ENCODE data around the gene CCL2.
"Not testable (repeated sequence)": the region's sequence is repeated elsewhere in the genome, so short reads cannot be mapped to it uniquely, and the experiment has no call there.

Gene CCL2

DNA sequence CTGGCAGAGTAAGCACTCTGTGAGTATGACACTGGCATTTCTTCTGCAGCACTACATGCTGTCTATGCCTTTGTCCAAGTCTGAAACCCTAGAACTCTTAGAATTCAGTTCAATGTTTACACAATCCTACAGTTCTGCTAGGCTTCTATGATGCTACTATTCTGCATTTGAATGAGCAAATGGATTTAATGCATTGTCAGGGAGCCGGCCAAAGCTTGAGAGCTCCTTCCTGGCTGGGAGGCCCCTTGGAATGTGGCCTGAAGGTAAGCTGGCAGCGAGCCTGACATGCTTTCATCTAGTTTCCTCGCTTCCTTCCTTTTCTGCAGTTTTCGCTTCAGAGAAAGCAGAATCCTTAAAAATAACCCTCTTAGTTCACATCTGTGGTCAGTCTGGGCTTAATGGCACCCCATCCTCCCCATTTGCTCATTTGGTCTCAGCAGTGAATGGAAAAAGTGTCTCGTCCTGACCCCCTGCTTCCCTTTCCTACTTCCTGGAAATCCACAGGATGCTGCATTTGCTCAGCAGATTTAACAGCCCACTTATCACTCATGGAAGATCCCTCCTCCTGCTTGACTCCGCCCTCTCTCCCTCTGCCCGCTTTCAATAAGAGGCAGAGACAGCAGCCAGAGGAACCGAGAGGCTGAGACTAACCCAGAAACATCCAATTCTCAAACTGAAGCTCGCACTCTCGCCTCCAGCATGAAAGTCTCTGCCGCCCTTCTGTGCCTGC is at the start of gene CCL2:
Gene CCL2, plus strand, starts transcription at position 635 of the 730 bp plus-strand sequence. Its CDS starts 65 bp downstream, at position 700.
- in situ Hi-C loops (cut with MboI; ENCODE audit: low sequenced_read_pairs): loop anchor here (25.0 kb wide), 1 partner anchor 107 kb away; the partner anchor contains the start of genes CCL1 and CCL13

DNA sequence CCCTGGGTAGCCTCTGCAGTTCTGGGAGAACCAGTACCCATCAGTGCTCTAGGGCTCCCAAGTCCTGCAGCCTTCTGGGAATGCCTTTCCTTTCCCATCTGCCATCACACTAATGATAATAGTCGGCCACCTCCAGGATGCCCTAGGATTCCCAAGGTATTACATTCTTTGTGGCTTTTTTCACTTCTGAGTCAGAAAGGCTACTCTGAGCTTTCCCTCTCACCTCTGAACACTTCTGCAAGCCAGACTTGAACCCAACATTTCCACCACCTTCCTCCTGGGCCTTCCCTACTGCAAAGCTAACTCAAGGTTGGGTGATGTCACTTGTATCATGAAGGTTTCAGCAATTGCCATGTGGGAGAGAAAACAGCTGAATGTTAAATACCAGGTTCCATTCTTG is 49.7 kb upstream of the CCL2 start:
- in situ Hi-C loops (cut with MboI; ENCODE audit: low sequenced_read_pairs): no loop called here

DNA sequence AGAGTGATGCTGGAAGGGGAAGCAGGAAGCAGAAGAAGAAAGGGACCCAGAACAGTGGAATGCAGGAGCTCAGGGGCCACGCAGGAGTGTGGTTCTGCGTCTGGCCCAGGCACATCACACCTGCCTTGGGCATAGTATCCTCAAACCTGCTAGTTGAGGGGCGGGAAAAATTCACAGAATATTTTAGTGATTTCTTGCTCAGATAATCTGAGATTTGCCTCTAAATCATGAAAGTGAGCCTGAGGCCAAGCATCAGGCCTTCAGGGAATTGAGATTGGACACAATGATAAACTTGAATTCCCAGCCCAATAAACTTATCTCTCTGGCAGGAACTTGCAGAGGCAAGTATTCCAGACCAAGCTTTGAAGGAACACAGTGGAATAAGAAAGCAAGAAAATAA is 48.5 kb upstream of the CCL2 start:
- in situ Hi-C loops (cut with MboI; ENCODE audit: low sequenced_read_pairs): no loop called here

DNA sequence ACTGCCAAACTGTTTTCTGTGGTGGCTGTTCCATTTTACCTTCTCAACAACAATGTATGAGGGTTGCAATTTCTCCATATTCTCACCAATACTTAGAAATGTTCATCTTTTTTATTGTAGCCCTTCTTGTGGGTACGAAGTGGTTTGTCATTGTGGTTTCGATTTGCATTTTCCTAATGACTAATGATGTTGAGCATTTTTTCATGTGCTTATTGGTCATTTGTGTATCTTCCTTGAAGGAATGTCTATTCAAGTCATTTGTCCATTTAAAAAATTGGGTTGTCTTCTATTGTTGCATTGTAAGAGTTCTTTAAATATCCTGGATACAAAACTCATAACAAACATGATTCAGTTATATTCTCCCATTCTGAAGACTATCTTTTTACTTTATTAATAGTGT is 47.5 kb upstream of the CCL2 start:
- in situ Hi-C loops (cut with MboI; ENCODE audit: low sequenced_read_pairs): no loop called here

DNA sequence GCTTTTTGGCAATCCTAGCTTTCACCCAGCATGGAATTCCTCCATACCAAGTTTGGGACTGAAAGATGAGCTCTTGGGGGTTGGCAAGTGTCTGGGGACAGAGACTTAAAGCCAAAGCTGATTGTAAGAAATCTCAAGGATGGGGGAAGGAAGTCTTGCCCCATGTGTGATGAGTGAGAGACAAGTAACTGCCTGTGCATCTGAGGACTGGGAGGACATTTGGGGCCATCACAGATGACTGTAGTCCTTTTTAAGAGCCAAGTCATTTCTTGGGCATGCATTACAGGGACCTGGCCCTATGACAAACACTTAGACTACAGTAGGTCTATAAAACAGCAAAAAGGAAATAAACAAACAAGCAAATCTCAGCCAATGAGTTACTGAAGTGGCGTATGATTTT is 36.3 kb upstream of the CCL2 start:
- in situ Hi-C loops (cut with MboI; ENCODE audit: low sequenced_read_pairs): no loop called here

DNA sequence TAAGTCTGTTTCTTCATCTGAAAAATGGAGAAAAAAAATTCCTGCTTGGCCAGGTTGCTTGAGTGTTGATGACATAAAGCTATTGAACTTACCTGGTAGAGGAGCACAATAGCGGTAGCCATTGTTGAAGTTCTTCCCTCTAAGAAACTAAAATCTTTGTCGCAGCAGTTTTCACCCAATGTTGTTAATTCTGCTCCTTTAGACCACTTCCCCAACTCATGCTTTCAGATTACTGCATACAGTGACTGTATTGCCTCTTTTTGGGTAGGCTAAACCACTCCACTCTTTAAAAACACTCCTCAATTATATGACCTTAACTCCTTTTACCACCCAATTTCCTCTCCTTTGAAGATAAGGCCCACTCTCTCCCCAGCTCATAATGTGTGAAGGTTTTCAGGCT is 35.7 kb upstream of the CCL2 start:
- in situ Hi-C loops (cut with MboI; ENCODE audit: low sequenced_read_pairs): no loop called here

DNA sequence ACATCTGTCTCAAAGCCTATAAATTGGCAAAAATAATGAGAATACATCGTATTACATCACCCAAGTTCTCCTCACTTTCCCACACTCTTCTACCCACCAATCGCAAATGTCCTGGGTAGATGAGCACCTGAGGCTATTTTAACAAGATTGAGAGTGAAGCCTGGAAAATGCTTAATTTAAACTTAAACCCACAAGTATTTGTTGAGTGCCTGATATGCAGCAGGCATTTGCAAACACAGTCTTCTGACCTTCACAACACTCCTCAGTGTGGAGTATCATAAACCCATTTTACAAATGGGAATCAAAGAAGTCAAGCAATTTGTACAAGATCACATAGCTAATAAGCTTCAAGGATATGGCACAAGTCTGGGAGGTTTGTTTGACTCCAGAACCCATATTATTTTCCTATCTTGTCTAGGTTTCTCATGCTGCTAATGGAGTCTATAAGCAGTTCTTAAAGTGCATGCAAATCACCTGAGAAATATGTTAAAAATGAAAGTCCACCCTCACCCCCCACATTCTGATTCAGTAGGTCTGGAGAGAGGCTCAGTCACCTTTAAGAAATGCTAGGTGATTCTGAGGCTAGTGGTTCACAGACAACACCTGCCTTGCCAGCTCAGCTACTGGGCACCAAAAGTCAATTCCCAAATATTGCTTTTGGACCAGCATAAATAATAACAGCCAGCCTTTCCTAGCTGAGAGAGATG is 34.9 kb upstream of the CCL2 start:
- in situ Hi-C loops (cut with MboI; ENCODE audit: low sequenced_read_pairs): no loop called here

DNA sequence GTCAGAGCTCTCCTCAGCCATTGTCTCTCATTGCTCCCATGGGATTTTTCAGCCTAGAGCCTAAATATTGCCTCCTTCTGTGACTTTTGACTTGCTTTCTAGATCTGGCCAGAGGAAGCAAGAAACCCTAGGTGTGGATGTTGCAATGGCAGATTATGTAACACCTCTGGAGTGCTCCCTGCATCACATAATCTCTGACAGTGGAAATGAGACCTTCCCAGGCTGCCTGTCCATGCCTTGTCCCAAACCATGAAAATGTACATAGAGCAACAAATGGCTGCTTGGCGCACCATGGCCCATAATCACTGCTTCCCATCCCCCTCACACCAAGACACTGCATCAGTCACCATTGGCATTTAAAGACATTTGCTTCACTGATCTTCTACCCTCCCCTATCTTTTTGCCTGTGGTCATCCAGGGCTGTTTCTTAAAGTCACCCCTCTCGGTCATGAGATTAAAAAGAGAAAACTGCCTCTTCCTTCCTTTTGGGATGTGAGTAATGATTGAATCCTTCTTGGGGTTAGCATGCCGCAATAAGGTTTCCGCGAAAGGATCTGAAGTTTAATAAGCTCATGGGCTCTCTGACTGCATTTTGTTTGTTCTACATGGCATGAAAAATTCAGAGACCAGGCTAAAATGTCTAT is 34.2 kb upstream of the CCL2 start:
- in situ Hi-C loops (cut with MboI; ENCODE audit: low sequenced_read_pairs): no loop called here

DNA sequence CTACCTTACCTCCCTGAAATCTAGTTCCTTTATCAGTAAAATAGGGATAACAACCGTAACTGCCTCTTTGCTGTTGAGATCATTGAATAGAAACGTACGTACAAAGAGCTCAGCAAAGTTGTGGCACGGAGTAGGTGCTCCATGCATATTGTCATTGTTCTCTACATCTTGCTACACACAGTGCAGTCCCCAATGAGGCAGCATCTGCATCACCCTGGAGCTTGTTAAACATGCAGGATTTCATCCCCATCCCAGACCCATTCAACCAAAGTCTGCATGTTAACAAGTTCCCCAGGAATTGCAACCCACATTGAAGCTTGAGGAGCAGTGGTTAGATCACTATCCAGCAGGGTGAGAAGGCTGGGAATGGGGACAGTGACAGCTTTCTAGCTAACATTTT is 33.7 kb upstream of the CCL2 start:
- in situ Hi-C loops (cut with MboI; ENCODE audit: low sequenced_read_pairs): no loop called here

DNA sequence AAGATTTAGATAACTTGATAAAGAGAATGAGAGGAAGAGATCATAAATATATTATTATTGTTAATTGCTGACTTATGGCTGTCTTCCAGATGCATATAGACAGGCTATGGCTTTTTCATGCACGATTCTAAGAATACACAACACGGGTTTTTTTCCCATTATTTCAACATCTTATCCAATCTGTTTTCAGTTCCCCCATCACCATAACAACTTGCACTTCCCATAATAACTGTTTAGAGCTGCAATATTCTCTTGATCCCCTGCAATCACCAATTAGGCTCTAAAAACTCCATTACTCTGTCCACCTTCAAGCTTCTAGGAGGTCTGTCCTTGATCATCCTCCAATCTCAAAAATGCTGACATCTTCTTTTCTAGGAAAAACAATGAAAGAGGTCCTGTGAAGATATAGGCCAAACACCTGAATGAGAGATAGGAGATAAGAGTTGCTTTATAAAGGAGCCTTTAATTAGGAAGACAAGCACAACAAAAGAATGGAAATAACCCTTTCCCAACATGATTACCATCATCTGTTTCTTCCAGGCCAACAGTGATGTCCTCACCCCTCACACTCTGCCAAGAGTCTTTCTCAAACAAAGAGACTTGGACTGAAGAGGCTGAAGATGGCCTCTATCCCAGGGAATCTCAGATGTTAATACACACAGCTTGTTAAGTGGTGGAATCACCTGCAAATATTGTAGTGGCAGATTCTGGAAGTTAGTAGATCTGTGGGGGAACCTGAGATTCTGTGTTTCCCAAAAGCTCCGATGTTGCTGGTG is 32.2 kb upstream of the CCL2 start:
- in situ Hi-C loops (cut with MboI; ENCODE audit: low sequenced_read_pairs): no loop called here

DNA sequence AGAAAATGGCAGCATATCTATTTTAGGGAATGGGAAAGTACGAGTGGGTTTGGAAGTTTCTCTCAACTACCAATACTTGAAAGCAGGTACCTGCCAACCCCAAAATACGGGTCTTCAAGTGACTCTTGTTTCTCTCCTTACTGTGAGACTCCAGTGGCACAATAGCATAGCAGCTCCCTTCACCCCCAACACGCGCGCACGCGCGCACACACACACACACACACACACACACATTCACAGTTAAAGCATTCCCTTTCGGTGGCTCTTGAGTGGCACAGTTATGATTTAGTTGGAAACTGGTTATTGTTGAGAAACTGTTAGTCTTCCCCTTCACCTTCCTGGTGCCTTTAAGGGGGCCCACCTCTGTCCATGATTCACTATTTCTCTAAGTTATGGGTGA is 30.0 kb upstream of the CCL2 start:
- in situ Hi-C loops (cut with MboI; ENCODE audit: low sequenced_read_pairs): no loop called here

DNA sequence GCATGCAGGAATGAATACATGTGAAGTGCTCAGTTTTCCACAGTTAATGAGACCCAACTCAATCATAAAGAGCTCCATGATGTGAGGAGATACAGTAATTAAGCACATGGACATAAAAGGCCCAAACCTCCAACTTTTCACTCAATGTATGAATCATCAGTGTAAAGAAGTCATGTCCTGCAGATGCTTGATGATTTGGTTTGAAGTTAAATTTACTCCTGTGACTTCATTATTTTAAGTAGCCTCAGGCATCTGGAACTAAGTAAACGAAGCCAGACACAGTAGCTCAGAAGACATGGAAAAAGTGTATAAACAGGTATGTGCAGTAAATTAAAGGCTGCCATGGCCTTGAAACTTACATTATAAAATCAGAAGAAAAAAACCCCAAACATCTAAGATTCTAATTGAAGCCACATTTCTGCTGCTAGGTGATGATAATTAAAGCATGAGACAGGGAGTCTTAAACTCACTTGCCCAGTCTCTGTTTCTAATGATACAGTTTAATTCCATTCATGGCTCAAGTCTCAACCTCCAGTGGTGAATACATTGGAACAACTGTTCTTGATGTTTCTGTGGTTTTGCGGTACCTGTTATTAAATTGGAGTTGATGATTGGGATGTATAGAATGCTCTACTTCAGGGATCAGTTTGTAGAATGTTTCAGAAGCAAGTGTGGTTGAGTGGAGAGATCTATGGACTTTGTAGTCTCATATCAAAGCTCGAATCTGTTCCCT is 28.9 kb upstream of the CCL2 start:
- in situ Hi-C loops (cut with MboI; ENCODE audit: low sequenced_read_pairs): no loop called here

DNA sequence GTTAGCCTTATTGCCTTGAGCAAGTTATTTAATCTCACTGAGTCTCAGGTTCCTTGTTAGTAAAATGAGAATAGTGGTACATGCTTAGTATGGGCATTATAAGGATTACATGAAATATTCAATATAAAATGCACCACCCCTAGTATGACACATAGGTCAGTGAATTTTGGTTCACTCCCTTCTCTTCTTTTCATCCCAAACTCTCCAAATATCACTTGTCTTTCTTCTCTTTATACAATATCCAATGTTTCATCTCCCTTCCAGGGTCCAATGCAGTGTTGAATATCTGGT is 28.4 kb upstream of the CCL2 start:
- in situ Hi-C loops (cut with MboI; ENCODE audit: low sequenced_read_pairs): no loop called here

DNA sequence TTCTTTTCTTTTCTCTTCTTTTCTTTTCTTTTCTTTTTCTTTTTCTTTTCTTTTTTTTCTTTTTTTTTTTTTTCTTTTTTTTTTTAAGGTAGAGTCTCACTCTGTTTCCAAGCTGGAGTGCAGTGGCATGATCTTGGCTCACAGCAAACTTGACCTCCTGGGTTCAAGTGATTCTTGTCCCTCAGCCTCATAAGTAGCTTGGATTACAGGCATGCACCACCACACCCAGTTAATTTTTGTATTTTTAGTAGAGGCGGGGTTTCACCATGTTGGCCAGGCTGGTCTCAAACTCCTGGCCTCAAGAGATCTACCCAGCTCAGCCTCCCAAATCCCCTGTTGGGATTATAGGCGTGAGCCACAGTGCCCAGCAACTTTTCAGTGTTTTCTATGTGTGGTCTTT is 27.8 kb upstream of the CCL2 start:
- in situ Hi-C loops (cut with MboI; ENCODE audit: low sequenced_read_pairs): not testable (repeated sequence)

DNA sequence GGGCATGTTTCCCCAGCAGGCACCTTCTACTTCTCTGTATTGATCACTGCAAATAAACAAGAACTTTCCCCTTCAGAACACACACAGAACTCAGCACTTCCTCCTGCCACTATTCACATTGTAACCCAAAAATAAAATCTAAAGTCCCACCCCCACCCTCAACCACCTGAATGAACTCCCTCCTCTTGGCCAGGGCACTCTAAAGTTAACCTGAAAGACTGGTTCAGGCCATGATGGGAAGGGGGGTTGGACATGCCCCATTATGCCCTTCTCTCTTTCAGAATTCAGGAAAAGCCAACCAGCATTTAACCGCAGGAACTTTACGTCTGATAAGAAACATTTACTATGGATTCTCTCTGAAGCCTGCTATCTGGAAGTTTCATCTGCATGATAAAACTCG is 27.4 kb upstream of the CCL2 start:
- in situ Hi-C loops (cut with MboI; ENCODE audit: low sequenced_read_pairs): no loop called here

DNA sequence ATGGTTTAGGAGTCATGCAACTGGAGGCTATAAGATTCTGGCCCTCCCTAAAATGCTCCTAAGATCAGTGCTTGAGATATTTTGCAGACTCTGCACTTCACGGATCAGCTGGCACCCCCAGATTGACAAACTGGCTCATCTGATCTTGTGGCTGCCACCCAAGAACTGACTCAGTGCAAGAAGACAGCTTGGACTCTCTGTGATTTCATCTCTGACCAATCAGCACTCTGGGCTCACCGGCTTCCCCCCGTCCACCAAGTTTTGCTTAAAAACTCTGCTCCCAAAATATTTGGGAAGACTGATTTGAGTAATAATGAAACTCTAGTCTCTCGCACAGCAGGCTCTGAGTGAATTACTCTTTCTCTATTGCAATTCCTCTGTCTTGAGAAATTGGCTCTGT is 26.3 kb upstream of the CCL2 start:
- in situ Hi-C loops (cut with MboI; ENCODE audit: low sequenced_read_pairs): no loop called here

DNA sequence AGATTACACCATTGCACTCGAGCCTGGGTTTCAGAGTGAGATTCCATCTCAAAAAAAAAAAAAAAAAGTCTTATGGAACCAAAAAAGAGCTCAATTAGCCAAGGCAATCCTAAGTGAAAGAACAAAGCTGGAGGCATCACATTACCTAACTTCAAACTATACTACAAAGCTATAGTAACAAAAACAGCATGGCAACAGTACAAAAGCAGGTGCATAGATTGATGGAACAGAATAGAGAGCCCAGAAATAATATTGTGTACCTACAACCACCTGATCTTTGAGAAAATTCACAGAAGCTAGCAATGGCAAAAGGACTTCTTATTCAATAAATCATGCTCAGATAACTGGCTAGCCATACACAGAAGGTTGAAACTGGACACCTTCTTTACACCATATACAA is 24.7 kb upstream of the CCL2 start:
- in situ Hi-C loops (cut with MboI; ENCODE audit: low sequenced_read_pairs): no loop called here

DNA sequence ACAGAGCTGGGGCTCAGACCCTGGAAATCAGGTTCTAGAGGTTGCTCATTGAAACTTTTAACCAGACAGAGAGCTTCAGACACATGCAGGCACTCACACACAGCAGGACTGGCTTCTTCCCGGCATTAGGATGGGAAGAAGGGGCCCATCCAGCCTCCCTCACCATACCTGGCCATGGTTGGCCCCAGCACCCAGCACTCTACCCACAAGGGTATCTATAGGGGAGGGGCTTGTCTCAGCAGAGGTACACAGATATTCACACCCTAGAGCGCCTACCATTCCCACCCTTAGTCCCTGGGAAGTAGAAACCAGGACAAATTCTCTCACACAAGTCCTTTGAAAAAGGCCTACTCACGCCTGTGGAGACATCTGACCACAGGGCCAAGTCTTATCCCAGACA is 20.5 kb upstream of the CCL2 start:
- in situ Hi-C loops (cut with MboI; ENCODE audit: low sequenced_read_pairs): no loop called here

DNA sequence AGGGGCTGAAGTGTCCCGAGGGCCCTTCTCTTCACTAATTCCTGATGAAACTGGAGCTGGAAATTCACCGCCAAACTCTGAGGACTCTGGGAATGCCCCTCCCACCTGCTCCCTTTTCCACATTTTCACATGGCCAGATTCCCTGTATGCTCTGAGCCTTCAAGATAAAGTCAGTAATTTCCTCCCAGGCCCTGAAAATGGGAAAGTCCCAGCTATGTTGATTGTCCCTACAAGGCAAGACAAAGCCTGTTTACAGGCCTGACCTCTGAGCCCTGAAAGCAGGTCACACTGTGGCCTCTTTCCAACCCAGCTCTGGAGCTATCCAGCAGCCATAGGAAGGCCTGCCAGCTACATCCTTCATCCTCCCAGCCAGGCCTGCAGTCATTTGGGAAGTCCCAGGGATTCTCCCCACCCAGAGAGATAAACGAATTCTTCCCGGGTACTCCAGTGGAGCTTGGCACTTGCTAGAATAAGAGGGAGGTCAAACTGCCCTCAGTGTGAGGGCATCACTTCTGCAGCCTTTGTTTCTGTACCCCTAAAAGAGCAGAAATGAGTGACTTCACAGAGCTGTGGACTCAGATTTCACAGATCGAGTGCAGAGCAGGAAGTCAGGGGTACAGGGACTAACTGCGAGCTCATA is 19.6 kb upstream of the CCL2 start:
- in situ Hi-C loops (cut with MboI; ENCODE audit: low sequenced_read_pairs): no loop called here

DNA sequence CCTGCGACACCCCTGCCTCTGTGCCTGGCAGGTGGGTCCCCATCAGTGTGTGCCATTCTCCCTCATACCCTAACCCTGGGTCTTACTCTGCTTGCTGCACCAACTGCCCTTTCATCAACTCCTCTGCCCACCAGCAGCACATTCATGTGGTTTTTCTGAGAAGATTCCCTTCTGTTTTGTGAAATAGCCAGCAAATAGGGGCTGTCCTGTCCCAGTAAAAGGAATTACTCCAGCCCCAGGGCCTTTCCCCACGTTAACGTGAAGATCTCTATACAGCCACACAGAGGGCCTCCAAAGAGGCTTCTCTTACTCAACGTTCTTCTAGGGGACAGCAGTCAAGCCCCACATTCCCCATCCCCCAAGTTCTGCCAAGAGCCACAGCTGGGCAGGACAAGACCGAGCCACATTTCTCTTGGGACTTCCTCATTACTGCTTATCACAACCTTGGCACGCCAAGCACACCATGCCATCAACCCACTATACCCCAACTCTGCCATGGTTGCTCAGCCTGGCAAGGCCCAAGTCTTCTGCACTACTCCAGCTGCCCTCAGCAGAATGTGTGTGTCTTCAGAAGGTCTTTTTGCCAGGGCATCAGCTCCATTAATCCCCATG is 18.7 kb upstream of the CCL2 start:
- in situ Hi-C loops (cut with MboI; ENCODE audit: low sequenced_read_pairs): no loop called here

Data from HL-60/S4 treated with phorbol 12-myristate 13-acetate at 8.2 ng/mL for 4 days and 3 days (cell line).